ENCODE results near the gene HK3.
"Not testable (repeated sequence)": the region's sequence is repeated elsewhere in the genome, so short reads cannot be mapped to it uniquely, and the experiment has no call there.

The HK3 gene

GRCh38 chr5:176883700-176884570 is 15.2 kb downstream of the HK3 start:
- DNase-seq: no peak

- no peak for DNase-seq
Observed at GRCh38 chr5:176882567-176882903, 16.6 kb downstream of the HK3 start.

- no peak for DNase-seq
Observed at GRCh38 chr5:176881816-176882566, 17.2 kb downstream of the HK3 start.

- no peak for DNase-seq
Observed at GRCh38 chr5:176881021-176881749, 18.0 kb downstream of the HK3 start.

- DNase-seq: no peak
Observed at GRCh38 chr5:176880366-176881020, 18.7 kb downstream of the HK3 start.

- DNase-seq: no peak
Observed at GRCh38 chr5:176879663-176880361, 19.3 kb downstream of the HK3 start.

GRCh38 chr5:176878906-176879662 is 20.1 kb downstream of the HK3 start:
- DNase-seq: no peak

GRCh38 chr5:176878463-176878862 is 20.7 kb downstream of the HK3 start:
- no peak for DNase-seq

- no peak for DNase-seq
Observed at GRCh38 chr5:176877793-176878331, 21.3 kb downstream of the HK3 start.

- DNase-seq: no peak
Observed at GRCh38 chr5:176876506-176877431, 22.4 kb downstream of the HK3 start.

GRCh38 chr5:176875783-176876505 is 23.2 kb downstream of the HK3 start:
- DNase-seq: no peak

- DNase-seq: no peak
Observed at GRCh38 chr5:176875014-176875550, 24.1 kb downstream of the HK3 start.

GRCh38 chr5:176874198-176874780 is 24.9 kb downstream of the HK3 start:
- DNase-seq: no peak

- peak in 6 of 56 donors; percentile 6 to 41 (median 20) for DNase-seq
Observed at GRCh38 chr5:176873541-176874172, 25.5 kb downstream of the HK3 start.

GRCh38 chr5:176873011-176873410 is 26.1 kb downstream of the HK3 start:
- DNase-seq: not testable (repeated sequence)

- DNase-seq: not testable (repeated sequence)
Observed at GRCh38 chr5:176872586-176872985, 26.6 kb downstream of the HK3 start.

GRCh38 chr5:176870644-176871043 is 28.5 kb downstream of the HK3 start:
- DNase-seq: not testable (repeated sequence)

Data from nucleus accumbens (tissue), 56 donors.